HG02870 (cell line): Measurements from ENCODE around the gene GPR35.

Experiments
- ATAC-seq: cut with Tn5 transposase; IDR thresholded peaks from one replicate; pipeline ENCODE4 v1.9.1; 2021; ENCODE audit warnings: mild to moderate bottlenecking, moderate library complexity; ENCODE audit not compliant: unreplicated experiment

The GPR35 gene

GRCh38 chr2:240637116-240637900, 12.0 kb downstream of the GPR35 start:
- ATAC-seq = no peak

- no peak for ATAC-seq
Measured at GRCh38 chr2:240637901-240638345, 12.6 kb downstream of the GPR35 start.

DNA sequence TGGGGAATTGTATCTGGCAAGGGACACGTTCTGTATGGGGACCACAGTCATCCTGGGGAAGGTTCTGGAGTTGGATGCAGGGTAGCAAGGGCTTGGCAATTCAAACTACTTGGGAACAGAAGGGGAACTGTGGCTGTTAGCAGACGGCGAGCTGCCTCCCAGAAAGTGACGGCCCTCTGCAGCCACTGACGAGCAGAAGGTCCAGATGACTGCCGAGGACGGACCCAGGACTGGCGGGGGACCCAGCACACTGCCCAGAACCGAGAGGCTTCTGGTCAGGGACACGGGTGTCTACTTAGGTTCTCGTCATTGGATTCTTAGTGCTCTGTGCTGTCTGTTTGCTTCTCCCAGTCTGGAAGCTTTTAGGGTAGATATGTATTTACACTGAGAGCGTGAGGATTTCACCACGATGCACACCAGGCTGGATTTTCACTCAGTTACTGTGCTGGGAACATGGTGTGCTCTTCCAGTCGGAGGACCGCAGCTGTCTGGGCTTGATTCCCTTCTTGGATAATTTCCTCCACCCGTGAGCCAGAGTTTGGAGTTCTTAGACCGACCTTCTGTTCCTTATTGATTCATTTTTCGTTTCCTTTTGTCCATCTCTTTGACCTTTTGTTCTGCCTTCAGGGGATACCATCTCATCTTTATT, 13.4 kb downstream of the GPR35 start:
- no peak for ATAC-seq

GRCh38 chr2:240639566-240639965, 14.3 kb downstream of the GPR35 start:
- no peak for ATAC-seq

DNA sequence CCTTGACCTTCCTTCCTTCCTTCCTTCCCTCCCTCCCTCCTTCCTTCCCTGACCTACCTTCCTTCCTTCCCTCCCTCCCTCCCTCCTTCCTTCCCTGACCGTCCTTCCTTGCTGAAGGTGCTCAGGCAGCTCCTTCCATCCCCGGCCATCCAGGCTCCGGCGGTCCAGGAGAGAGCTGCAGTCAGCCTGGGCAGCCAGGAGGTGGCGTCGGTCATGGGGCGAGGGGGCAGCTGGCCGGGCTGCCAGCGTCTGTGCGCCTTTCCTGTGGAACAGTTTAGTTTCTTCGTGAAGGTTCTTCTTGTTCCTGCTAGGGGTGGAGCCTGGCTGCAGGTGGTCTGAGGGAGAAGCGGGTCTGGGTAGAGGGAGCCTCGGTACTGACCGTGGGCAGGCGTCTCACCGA, 15.7 kb downstream of the GPR35 start:
- no peak for ATAC-seq

DNA sequence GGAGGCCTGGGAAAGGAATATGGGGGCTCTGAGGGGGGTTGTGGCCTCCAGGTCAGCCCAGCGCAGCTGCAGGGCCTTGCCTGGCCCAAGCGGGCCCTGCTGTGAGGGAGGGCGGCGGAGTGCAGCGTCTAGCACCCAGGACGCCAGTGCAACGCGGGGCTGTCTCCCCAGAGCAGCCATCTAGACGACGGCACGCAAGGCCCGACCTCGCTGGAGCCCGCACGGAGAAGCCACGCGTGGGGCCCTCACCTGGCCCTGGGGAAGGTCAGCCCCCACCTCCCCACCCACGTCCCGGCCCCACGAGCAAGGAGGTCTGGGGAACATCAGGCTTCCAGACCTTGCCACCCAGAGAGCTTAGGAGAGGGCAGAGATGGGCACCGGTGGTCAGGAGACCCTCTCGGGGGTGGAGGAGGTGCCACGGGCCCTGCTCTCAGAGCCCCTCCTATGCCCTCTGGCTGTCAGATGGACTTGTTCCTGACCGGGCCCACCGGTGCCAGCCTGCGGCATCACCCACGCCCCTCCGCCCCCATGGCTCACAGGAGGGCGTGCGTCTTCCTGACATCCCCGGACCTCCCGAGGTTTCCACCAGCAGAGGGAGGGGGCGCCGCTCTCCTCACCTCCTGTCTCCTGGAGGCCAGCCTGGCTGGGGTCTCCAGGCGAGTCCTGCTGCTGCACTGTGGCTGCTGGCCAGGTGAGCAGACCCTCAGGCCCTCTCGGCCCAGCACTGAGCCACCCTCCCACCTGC, 17.0 kb downstream of the GPR35 start:
- no peak for ATAC-seq

- no peak for ATAC-seq
Measured at GRCh38 chr2:240642806-240643092, 17.5 kb downstream of the GPR35 start.

- ATAC-seq = no peak
Measured at GRCh38 chr2:240643093-240643810, 18.0 kb downstream of the GPR35 start.

DNA sequence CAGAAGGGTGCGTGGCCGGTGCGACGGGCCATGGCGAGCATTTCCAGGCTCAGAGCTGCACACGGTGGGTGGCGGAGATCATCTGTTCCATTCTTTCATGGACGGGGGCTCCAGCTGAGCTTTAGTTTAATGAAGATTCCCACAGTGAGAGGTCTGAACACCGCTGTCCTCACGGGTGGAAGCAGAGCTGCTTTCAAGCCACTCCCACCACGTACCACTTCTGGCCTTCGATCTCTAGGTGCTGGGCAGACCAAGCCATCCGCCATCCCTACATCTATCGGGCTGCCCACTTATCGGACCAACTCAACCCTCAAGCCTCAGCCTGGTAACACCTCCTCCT, 18.5 kb downstream of the GPR35 start:
- no peak for ATAC-seq

- ATAC-seq = no peak
Measured at GRCh38 chr2:240644171-240644651, 18.9 kb downstream of the GPR35 start.

DNA sequence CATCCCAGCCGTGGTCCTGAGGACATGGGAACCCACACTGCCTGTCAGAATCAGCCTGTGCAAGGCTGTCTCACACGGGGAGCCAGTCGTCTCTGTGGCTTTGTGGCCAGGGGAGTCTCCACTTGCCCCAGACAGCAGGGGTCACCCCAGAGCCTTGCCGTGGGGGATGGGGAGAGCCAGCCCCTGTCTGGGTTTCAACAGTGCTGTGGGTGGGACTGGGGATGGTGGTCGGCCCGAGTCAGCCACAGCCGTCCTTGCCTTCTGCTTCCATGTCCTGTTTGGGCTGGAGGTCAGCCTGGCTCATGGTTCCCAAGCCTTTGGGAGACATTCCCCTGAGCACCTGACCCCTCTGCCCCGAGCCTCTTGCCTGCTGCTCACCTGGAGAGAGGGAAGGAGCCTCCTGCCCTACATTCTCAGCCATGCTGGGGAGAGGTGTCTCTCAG, 19.6 kb downstream of the GPR35 start:
- no peak for ATAC-seq

- no peak for ATAC-seq
Measured at GRCh38 chr2:240645346-240645745, 20.1 kb downstream of the GPR35 start.

GRCh38 chr2:240645801-240646175, 20.5 kb downstream of the GPR35 start:
- no peak for ATAC-seq

- no peak for ATAC-seq
Measured at GRCh38 chr2:240646176-240646899, 21.1 kb downstream of the GPR35 start.

- ATAC-seq = no peak
Measured at GRCh38 chr2:240646900-240647502, 21.7 kb downstream of the GPR35 start.

DNA sequence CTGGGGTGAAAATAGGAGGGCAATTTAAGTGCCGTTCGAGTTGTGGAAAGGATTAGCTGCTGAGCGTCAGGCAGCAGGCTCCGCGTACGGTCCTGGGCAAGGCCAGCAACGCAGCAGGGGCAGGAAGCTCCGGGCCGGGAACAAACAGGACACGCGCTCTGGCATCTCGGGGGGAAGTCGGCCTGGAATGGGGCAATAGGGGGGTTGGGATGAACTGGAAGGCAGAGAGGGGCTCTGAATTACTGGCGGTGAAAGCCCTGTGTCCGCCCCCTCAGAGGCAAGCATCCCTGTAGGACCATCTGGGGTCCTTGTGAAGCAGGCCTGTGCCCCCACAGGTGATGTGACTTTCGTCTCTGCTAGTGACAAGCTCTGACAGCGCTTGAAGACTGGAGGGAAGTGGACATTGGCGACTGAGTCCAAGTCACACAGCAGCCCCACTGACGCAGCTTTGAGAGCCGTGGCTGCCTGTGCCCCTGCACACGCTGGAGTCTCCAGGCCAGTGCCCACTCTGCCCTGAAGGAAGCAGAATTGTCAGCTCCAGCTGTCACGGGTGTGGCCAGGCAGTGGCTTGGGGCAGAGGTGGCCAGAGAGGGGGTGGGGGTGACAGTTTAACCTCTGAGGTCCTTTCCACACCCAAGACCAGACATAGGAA, 22.3 kb downstream of the GPR35 start:
- ATAC-seq = no peak

- no peak for ATAC-seq
Measured at GRCh38 chr2:240648155-240648649, 22.9 kb downstream of the GPR35 start.

GRCh38 chr2:240648650-240649275, 23.5 kb downstream of the GPR35 start:
- ATAC-seq = no peak

- no peak for ATAC-seq
Measured at GRCh38 chr2:240649331-240649730, 24.1 kb downstream of the GPR35 start.
